ENCODE measurements around the gene SORL1. TPM values are rescaled to one million over a fixed set of nuclear protein-coding genes. Genes with fewer than 3 reads are reported as not detected.

Gene SORL1
- total and polyA plus RNA-seq, 2 of the 13 experiments (the other 11 are each of a cell fraction or from before 2014, with no cell fraction given) = 21.3 to 148 TPM

GRCh38 chr11:121451986-121452608 is at the start of gene SORL1 (continued):
- TF ChIP-seq, protein P1, sequence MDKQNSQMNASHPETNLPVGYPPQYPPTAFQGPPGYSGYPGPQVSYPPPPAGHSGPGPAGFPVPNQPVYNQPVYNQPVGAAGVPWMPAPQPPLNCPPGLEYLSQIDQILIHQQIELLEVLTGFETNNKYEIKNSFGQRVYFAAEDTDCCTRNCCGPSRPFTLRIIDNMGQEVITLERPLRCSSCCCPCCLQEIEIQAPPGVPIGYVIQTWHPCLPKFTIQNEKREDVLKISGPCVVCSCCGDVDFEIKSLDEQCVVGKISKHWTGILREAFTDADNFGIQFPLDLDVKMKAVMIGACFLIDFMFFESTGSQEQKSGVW (CRISPR knock-in tag; IDR thresholded peaks at IDR 0.05; ENCODE audit: borderline replicate concordance) = no peak
- TF ChIP-seq ZSCAN21 (CRISPR knock-in tag; IDR thresholded peaks at IDR 0.05; ENCODE audit: borderline replicate concordance) (peak; percentile 67; the same call in 1 of the 2 replicates), CBFB (CRISPR knock-in tag; IDR thresholded peaks at IDR 0.05) (peak; percentile 39; the same call in 1 of the 2 replicates), MAFK (conservative IDR thresholded peaks at IDR 0.05 in 1 of 2, IDR thresholded peaks at IDR 0.05 in 1 of 2; ENCODE audit: low read length in 2 of 2) (no peak), KLF9 (CRISPR knock-in tag; IDR thresholded peaks at IDR 0.05; ENCODE audit: low read depth) (no peak), BRCA1 (CRISPR knock-in tag; IDR thresholded peaks at IDR 0.05) (0 out of 2 replicates have a peak, but pooled peaks have one; percentile 18), AHR (CRISPR knock-in tag; IDR thresholded peaks at IDR 0.05) (no peak), ZNF670 (CRISPR knock-in tag; IDR thresholded peaks at IDR 0.05; ENCODE audit: borderline replicate concordance) (no peak), ZNF891 (CRISPR knock-in tag; IDR thresholded peaks at IDR 0.05) (no peak), ZSCAN9 (CRISPR knock-in tag; IDR thresholded peaks at IDR 0.05; ENCODE audit: borderline replicate concordance) (0 out of 2 replicates have a peak, but pooled peaks have one; percentile 14), FOXO1 (CRISPR knock-in tag; IDR thresholded peaks at IDR 0.05) (peak; percentile 49; the same call in 1 of the 2 replicates), SPEN (CRISPR knock-in tag; IDR thresholded peaks at IDR 0.05; ENCODE audit: low read depth) (peak; percentile 37; the same call in 1 of the 2 replicates), TBP (CRISPR knock-in tag; IDR thresholded peaks at IDR 0.05) (no peak), GTF2F1 (IDR thresholded peaks at IDR 0.05; ENCODE audit: low read length) (no peak), HMG20A (CRISPR knock-in tag; IDR thresholded peaks at IDR 0.05; ENCODE audit: borderline replicate concordance) (no peak), ZBTB40 (IDR thresholded peaks at IDR 0.05) (no peak), ZBTB40 (CRISPR knock-in tag; IDR thresholded peaks at IDR 0.05) (no peak), KLF12 (CRISPR knock-in tag; IDR thresholded peaks at IDR 0.05; ENCODE audit: borderline replicate concordance) (peak; percentile 6; the same call in 1 of the 2 replicates), ZBTB42 (CRISPR knock-in tag; IDR thresholded peaks at IDR 0.05) (no peak), MEIS2 (CRISPR knock-in tag; IDR thresholded peaks at IDR 0.05) (no peak)
- TF ChIP-seq, protein P2, sequence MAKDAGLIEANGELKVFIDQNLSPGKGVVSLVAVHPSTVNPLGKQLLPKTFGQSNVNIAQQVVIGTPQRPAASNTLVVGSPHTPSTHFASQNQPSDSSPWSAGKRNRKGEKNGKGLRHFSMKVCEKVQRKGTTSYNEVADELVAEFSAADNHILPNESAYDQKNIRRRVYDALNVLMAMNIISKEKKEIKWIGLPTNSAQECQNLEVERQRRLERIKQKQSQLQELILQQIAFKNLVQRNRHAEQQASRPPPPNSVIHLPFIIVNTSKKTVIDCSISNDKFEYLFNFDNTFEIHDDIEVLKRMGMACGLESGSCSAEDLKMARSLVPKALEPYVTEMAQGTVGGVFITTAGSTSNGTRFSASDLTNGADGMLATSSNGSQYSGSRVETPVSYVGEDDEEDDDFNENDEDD (CRISPR knock-in tag; IDR thresholded peaks at IDR 0.05; ENCODE audit: borderline replicate concordance) = peak; percentile 46; the same call in 1 of the 2 replicates

Measured in HepG2 (cell line).